GM21529 (cell line): ENCODE data around the gene IL3.
"Not testable (repeated sequence)": the region's sequence is repeated elsewhere in the genome, so short reads cannot be mapped to it uniquely, and the experiment has no call there.

Source experiments
- ATAC-seq: cut with Tn5 transposase; IDR thresholded peaks from one replicate; pipeline ENCODE4 v1.9.1; 2021; ENCODE audit not compliant: unreplicated experiment

Gene IL3

GRCh38 chr5:132093271-132093670, 32.8 kb downstream of the IL3 start:
- no peak for ATAC-seq

GRCh38 chr5:132094393-132095076, 34.1 kb downstream of the IL3 start:
- ATAC-seq = no peak

GRCh38 chr5:132095077-132095410, 34.6 kb downstream of the IL3 start:
- no peak for ATAC-seq

- ATAC-seq = no peak
These were observed 35.0 kb downstream of the IL3 start for GRCh38 chr5:132095424-132095972.

GRCh38 chr5:132096904-132097303, 36.4 kb downstream of the IL3 start:
- no peak for ATAC-seq

GRCh38 chr5:132098151-132098594, 37.7 kb downstream of the IL3 start:
- ATAC-seq = peak; percentile 25

- no peak for ATAC-seq
These were observed 38.2 kb downstream of the IL3 start for GRCh38 chr5:132098621-132099020.

GRCh38 chr5:132099076-132099748, 38.8 kb downstream of the IL3 start:
- peak; percentile 31 for ATAC-seq

GRCh38 chr5:132099905-132100304, 39.5 kb downstream of the IL3 start:
- no peak for ATAC-seq

- peak; percentile 29 for ATAC-seq
These were observed 40.3 kb downstream of the IL3 start for GRCh38 chr5:132100672-132101261.

- no peak for ATAC-seq
These were observed 41.0 kb downstream of the IL3 start for GRCh38 chr5:132101385-132101880.

- ATAC-seq = no peak
These were observed 41.7 kb downstream of the IL3 start for GRCh38 chr5:132102101-132102701.

GRCh38 chr5:132102944-132103331, 42.5 kb downstream of the IL3 start:
- ATAC-seq = no peak

GRCh38 chr5:132103332-132103951, 43.0 kb downstream of the IL3 start:
- peak; percentile 75 for ATAC-seq

- peak; percentile 14 for ATAC-seq
These were observed 43.5 kb downstream of the IL3 start for GRCh38 chr5:132103969-132104391.

GRCh38 chr5:132104556-132104955, 44.1 kb downstream of the IL3 start:
- no peak for ATAC-seq

GRCh38 chr5:132105688-132106087, 45.2 kb downstream of the IL3 start:
- ATAC-seq = no peak

GRCh38 chr5:132108495-132108894, 48.0 kb downstream of the IL3 start:
- not testable (repeated sequence) for ATAC-seq

- not testable (repeated sequence) for ATAC-seq
These were observed 48.5 kb downstream of the IL3 start for GRCh38 chr5:132108957-132109356.

GRCh38 chr5:132109494-132110053, 49.1 kb downstream of the IL3 start:
- no peak for ATAC-seq

- no peak for ATAC-seq
These were observed 49.7 kb downstream of the IL3 start for GRCh38 chr5:132110195-132110594.
